Heart left ventricle (tissue), 16 donors: ENCODE data around the gene RNF135. TPM values are rescaled to one million over a fixed set of nuclear protein-coding genes. Genes with fewer than 3 reads are reported as not detected.
"Not testable (repeated sequence)": the region's sequence is repeated elsewhere in the genome, so short reads cannot be mapped to it uniquely, and the experiment has no call there.

Experiments used
- ATAC-seq, 4 donors: fragments of 200-7000 bp; cut with Tn5 transposase; one replicate each; pipeline ENCODE4 v1.9.1; 2020 to 2022; ENCODE audit warnings: moderate library complexity in 4 of 4, mild to moderate bottlenecking in 3 of 4, moderate number of reproducible peaks in 1 of 4
- DNase-seq, 5 donors: peaks; one replicate each; pipeline ENCODE4 v3.0.0-alpha.2; 2020
- H3K27ac ChIP-seq, 12 donors: fragments of 200-600 bp; sonication (generic) in 4 of 12; one replicate each; pipeline versions ENCODE4 v1.5.0 to v1.8.0; 2016 to 2022; ENCODE audit warnings: mild to moderate bottlenecking in 2 of 12
- H3K27me3 ChIP-seq, 9 donors: fragments of 200-600 bp; sonication (generic) in 2 of 9; one replicate each; pipeline versions ENCODE4 v1.5.1 to v1.8.0; 2016 to 2022; ENCODE audit warnings: mild to moderate bottlenecking in 3 of 9
- H3K36me3 ChIP-seq, 9 donors: fragments of 200-600 bp; sonication (generic) in 2 of 9; one replicate each; pipeline versions ENCODE4 v1.5.0 to v1.8.0; 2018 to 2022; ENCODE audit warnings: mild to moderate bottlenecking in 2 of 9
- H3K4me1 ChIP-seq, 12 donors: fragments of 200-600 bp; sonication (generic) in 4 of 12; one replicate each; pipeline versions ENCODE4 v1.5.0 to v1.8.0; 2016 to 2022; ENCODE audit warnings: mild to moderate bottlenecking in 3 of 12
- H3K4me3 ChIP-seq, 12 donors: fragments of 200-600 bp; sonication (generic) in 4 of 12; one replicate each; pipeline versions ENCODE4 v1.5.0 to v1.8.0; 2017 to 2022; ENCODE audit warnings: mild to moderate bottlenecking in 9 of 12, moderate library complexity in 4 of 12
- H3K9me3 ChIP-seq, 12 donors: fragments of 200-600 bp; sonication (generic) in 4 of 12; one replicate each; pipeline versions ENCODE4 v1.5.0 to v1.8.0; 2016 to 2022; ENCODE audit warnings: mild to moderate bottlenecking in 1 of 12
- CTCF ChIP-seq, 12 donors: fragments of 200-600 bp; sonication (generic) in 4 of 12; IDR thresholded peaks; one replicate each; pipeline versions ENCODE4 v1.5.0 to v1.8.0; 2018 to 2022; ENCODE audit warnings: antibody characterized with exemption in 12 of 12, mild to moderate bottlenecking in 5 of 12
- POLR2A ChIP-seq, 2 donors: fragments of 450-650 bp; IDR thresholded peaks; one replicate each; pipeline ENCODE4 v1.6.1; 2017; ENCODE audit warnings: antibody characterized with exemption in 2 of 2, mild to moderate bottlenecking in 2 of 2, moderate library complexity in 2 of 2
- WGBS, 4 donors: extraction: QIAGEN DNeasy Blood & Tissue Kit in 2 of 4; methylation state at CpG; one replicate each; pipeline versions ENCODE4 v1.1.5 to v1.1.7; 2013 to 2018; 5-methylcytosine and 5-hydroxymethylcytosine counted together
- intact Hi-C, 10 donors: fragments of 100-400 bp; cut with DNase I; formaldehyde crosslinking; loops; one replicate each; pipeline versions ENCODE4 v1.11.1 to v1.14.2; 2022
- polyA plus RNA-seq, 2 donors: library from polyadenylated mRNA; stranded (reverse); fragments of 200-250 nt; gene quantifications; one replicate each; pipeline ENCODE4 v1.2.3, GENCODE V29; 2013
- total RNA-seq, 9 donors: library from RNA; depleted of rRNA in 2 of 9; stranded (reverse); fragments of >200 nt in 2 of 9; fragmentation: NEBNext Ultra II Directional in 3 of 9; extraction: Animal tissue kit (Norgen Biotek cat#: 25700) in 3 of 9; gene quantifications; one replicate each; pipeline versions ENCODE4 v1.1.0 to v1.2.4, GENCODE V29; 2016 to 2023
- donor health status: ischemic (EF 13 %, LVEDD 7.1; RV severe dilation, severe dysfunction).
- donor health status: healthy with polysubstance abuse.
- donor health status: DM: no; HTN: yes; CAD: no.
- donor health status: DM: no; HTN: no; CAD: no.
- donor health status: ischemic (EF 25% LVEDD 6.9; RV normal size, moderate dysfunction).
- donor health status: ischemic (EF 25% LVEDD 5.7; RV mildly dilated, moderate dysfunction).
- donor health status: healthy.
- donor health status: DM: yes; HTN: yes; CAD: no.
- donor health status: ischemic (EF 35%, LVEDD 5.7; RV mildly dilated, moderate dysfunction).
- donor health status: nonischemic (EF 11% LVEDD 7.7; RV severe dilation, severe dysfunction).
- donor health status: DM: yes; HTN: yes; CAD: no.
- donor health status: PGD.
- donor health status: ischemic (EF 29% LVEDD 5.4; RV normal size, mild dysfunction).
- donor health status: nonischemic (EF 23%, LVEDD 6.1; RV moderate dilation, normal function).

Gene RNF135
- total and polyA plus RNA-seq, 11 donors = 3.9 to 19.1 (median 5.0) TPM

DNA sequence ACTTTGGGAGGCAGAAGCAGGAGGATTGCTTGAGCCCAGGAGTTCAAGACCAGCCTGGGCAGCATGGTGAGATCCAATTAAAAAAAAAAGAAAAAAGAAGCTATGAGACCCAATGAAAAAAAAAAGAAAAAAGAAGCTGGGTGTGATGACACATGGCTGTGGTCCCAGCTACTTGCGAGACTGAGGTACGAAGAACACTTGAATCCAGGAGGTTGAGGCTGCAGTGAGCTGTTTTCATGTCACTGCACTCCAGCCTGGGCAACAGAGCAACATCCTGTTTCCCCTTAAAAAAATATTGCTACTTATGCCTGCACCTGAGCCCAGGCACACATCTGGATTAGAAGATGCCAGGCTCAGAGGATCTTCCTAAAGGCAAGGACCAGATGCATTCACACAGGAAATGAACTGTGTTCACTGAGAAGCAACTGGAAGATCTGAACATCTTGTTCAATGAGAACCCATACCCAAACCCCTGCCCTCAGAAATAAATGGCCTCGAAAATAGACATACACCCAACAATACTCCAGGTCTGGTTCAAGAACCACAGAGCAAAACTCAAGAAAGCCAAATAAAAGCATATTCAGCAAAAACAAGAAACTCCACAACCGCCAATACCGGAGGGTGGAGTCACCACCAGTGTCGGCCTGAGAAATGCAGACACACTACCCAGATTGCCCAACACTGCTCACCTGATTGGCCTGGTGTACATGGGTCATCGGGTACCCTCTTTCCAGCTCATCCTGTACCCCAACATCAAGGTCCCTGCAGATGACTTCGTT lies 4.4 kb downstream of the RNF135 start:
- DNase-seq = no peak
- TF ChIP-seq CTCF (IDR thresholded peaks at IDR 0.05) = no peak
- no peak for ATAC-seq
- Histone ChIP-seq H3K9me3 (no peaks in the 10 kb centered on the region), H3K36me3 (peaks cover 0 to 13% (median 0%) of the 10 kb centered on the region in 9 donors), H3K27me3 (no peaks in the 10 kb centered on the region), H3K4me3 (no peak overlapping the region), H3K27ac (no peak overlapping the region), H3K4me1 (peaks cover 0 to 39% (median 4%) of the 10 kb centered on the region in 12 donors)
- 94 to 97% (median 97%) methylated on average over 8 of the region's 8 CpGs for WGBS, 4 donors
- intact Hi-C loops = no loop called here

GRCh38 chr17:30979919-30980318 lies 9.1 kb downstream of the RNF135 start:
- intact Hi-C loops, H3K27ac ChIP-seq, H3K4me1 ChIP-seq, ATAC-seq, H3K4me3 ChIP-seq, H3K27me3 ChIP-seq, H3K9me3 ChIP-seq, DNase-seq: not testable (repeated sequence)
- WGBS, 4 donors = 96 to 97% methylated on average over 8 to 13 of the region's 33 CpGs; no CpG with 5 or more reads in 2 of the 4 donors
- peaks cover 0 to 17% (median 5%) of the 10 kb centered on the region in 9 donors for H3K36me3 ChIP-seq

- Histone ChIP-seq H3K9me3 (no peaks in the 10 kb centered on the region), H3K27ac (no peak overlapping the region), H3K36me3 (peaks cover 0 to 28% (median 21%) of the 10 kb centered on the region in 9 donors), H3K27me3 (no peaks in the 10 kb centered on the region), H3K4me1 (no peaks in the 10 kb centered on the region), H3K4me3 (no peak overlapping the region)
- TF ChIP-seq CTCF (IDR thresholded peaks at IDR 0.05) (no peak), POLR2A (IDR thresholded peaks at IDR 0.05) (no peak)
- WGBS, 4 donors = 83 to 88% (median 85%) methylated on average over 6 to 8 of the region's 8 CpGs
- ATAC-seq = no peak
- intact Hi-C loops = no loop called here
- DNase-seq = no peak
Observed at GRCh38 chr17:30981531-30982519, 11.0 kb downstream of the RNF135 start.

GRCh38 chr17:30982855-30983254 lies 12.0 kb downstream of the RNF135 start:
- Histone ChIP-seq H3K27ac (no peak overlapping the region), H3K27me3 (no peaks in the 10 kb centered on the region), H3K4me1 (no peaks in the 10 kb centered on the region), H3K9me3 (no peaks in the 10 kb centered on the region), H3K36me3 (peaks cover 0 to 38% (median 27%) of the 10 kb centered on the region in 9 donors), H3K4me3 (no peak overlapping the region)
- intact Hi-C loops = no loop called here
- TF ChIP-seq POLR2A (IDR thresholded peaks at IDR 0.05) = no peak
- TF ChIP-seq CTCF (IDR thresholded peaks at IDR 0.05) = no peak
- WGBS, 4 donors = 96 to 98% (median 97%) methylated on average over 1 of the region's 1 CpG
- DNase-seq = no peak
- no peak for ATAC-seq
